Lower lobe of right lung (tissue), 2 donors: Measurements from ENCODE around the gene SLIT1. TPM values are rescaled to one million over a fixed set of nuclear protein-coding genes. Genes with fewer than 3 reads are reported as not detected.

Experiments used
- ATAC-seq, 2 donors: fragments of 200-7000 bp; cut with Tn5 transposase; one replicate each; pipeline ENCODE4 v1.9.1; 2020 to 2022; ENCODE audit warnings: mild to moderate bottlenecking in 2 of 2, moderate library complexity in 2 of 2
- DNase-seq: peaks from one replicate; pipeline ENCODE4 v3.0.0-alpha.2; 2020
- H3K27ac ChIP-seq: fragments of 200-600 bp; one replicate; pipeline ENCODE4 v1.8.0; 2022
- H3K27me3 ChIP-seq: fragments of 200-600 bp; one replicate; pipeline ENCODE4 v1.8.0; 2022; ENCODE audit warnings: low read depth
- H3K36me3 ChIP-seq: fragments of 200-600 bp; one replicate; pipeline ENCODE4 v1.8.0; 2022; ENCODE audit warnings: mild to moderate bottlenecking
- H3K4me1 ChIP-seq: fragments of 200-600 bp; one replicate; pipeline ENCODE4 v1.8.0; 2022
- H3K4me3 ChIP-seq: fragments of 200-600 bp; one replicate; pipeline ENCODE4 v1.8.0; 2022; ENCODE audit warnings: mild to moderate bottlenecking
- H3K9me3 ChIP-seq: fragments of 200-600 bp; one replicate; pipeline ENCODE4 v1.8.0; 2022
- intact Hi-C: fragments of 100-400 bp; cut with DNase I; formaldehyde crosslinking; loops from one replicate; pipeline ENCODE4 v1.11.0; 2022
- total RNA-seq: library from RNA; stranded (reverse); fragmentation: NEBNext Ultra II Directional; extraction: Animal tissue kit (Norgen Biotek cat#: 25700); gene quantifications from one replicate; pipeline ENCODE4 v1.2.1, GENCODE V29; 2021
- TF ChIP-seq, protein P1 (sequence below): fragments of 200-600 bp; IDR thresholded peaks from one replicate; pipeline ENCODE4 v1.8.0; 2022; ENCODE audit warnings: antibody characterized with exemption, mild to moderate bottlenecking
- donor health status: DM: no; HTN: yes; CAD: no; lungs with severe emphysema.

Gene SLIT1
- total RNA-seq, 1 donor from 2014 or later, result 0.41 TPM

DNA sequence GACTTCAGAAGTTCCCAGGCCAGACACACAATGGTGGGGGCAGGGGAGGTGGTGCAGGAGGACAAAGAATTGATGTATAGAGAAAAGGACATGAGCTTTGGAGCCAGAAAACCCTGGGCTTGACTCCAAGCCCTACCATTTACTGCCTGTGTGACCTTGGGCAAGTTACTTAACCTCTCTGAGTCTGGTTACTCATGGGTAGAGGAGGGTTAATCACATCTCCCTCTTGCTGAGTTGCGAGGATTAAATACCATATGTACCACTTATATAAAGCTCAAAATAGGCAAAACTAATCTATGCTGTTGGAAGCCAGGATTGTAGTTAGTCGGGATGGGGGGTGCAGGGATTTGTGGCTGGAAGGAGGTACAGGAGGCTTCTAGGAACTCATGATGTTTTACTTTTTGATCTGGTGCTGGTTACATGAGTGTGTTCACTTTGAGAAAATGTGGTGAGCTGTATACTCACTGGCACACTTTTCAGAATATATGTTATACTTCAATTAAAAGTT, 106.8 kb downstream of the SLIT1 start:
- intact Hi-C loops, result loop anchor here (10.0 kb wide), 1 partner anchor 116 kb away; no protein-coding TSS in a partner anchor
- H3K27me3 ChIP-seq, result peaks cover 21% of the 10 kb centered on the region
- TF ChIP-seq, protein P1, sequence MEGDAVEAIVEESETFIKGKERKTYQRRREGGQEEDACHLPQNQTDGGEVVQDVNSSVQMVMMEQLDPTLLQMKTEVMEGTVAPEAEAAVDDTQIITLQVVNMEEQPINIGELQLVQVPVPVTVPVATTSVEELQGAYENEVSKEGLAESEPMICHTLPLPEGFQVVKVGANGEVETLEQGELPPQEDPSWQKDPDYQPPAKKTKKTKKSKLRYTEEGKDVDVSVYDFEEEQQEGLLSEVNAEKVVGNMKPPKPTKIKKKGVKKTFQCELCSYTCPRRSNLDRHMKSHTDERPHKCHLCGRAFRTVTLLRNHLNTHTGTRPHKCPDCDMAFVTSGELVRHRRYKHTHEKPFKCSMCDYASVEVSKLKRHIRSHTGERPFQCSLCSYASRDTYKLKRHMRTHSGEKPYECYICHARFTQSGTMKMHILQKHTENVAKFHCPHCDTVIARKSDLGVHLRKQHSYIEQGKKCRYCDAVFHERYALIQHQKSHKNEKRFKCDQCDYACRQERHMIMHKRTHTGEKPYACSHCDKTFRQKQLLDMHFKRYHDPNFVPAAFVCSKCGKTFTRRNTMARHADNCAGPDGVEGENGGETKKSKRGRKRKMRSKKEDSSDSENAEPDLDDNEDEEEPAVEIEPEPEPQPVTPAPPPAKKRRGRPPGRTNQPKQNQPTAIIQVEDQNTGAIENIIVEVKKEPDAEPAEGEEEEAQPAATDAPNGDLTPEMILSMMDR, result no peak
- no peaks in the 10 kb centered on the region for H3K4me1 ChIP-seq
- DNase-seq (no peak), ATAC-seq (no peak)
- no peak overlapping the region for H3K4me3 ChIP-seq
- H3K36me3 ChIP-seq, result no peaks in the 10 kb centered on the region
- no peaks in the 10 kb centered on the region for H3K9me3 ChIP-seq
- H3K27ac ChIP-seq, result no peak overlapping the region

DNA sequence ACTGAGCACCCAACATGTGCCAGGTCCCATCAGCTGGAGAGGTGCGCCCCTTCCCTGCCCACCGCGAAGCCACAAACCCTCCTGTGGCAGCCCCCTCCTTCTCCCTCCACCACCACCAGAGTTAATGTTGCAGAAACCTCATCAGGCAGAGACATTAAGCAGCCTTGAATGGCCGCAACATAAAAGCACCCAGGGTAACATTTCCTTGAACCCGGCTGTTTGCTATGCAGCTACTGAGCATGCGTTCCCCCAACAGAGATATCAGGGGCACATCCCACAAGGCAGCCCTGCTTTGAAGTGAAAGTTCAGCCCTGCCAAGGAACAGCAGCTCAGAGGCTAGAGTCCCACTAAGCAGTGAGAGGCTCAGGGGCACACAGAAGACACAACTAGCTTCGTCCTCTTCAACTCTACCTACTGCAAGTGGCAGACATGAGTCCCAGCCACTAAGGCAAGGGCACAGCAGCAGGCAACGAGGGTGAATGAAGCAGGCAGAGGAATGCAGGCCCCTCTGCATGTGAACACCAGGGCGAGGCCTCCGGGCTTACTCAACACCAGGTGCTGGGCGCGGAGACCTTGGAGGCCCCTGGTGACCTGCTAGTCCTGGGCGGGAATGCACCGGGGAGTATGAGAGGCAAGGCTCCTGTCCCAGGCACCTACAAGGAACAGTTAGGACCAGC, 107.4 kb downstream of the SLIT1 start:
- Histone ChIP-seq H3K36me3 (no peaks in the 10 kb centered on the region), H3K27ac (no peak overlapping the region), H3K27me3 (peaks cover 24% of the 10 kb centered on the region), H3K9me3 (no peaks in the 10 kb centered on the region), H3K4me1 (no peaks in the 10 kb centered on the region), H3K4me3 (no peak overlapping the region)
- DNase-seq (no peak), ATAC-seq (no peak)
- intact Hi-C loops, result loop anchor here (10.0 kb wide), 1 partner anchor 116 kb away; no protein-coding TSS in a partner anchor
- TF ChIP-seq, protein P1, result no peak

DNA sequence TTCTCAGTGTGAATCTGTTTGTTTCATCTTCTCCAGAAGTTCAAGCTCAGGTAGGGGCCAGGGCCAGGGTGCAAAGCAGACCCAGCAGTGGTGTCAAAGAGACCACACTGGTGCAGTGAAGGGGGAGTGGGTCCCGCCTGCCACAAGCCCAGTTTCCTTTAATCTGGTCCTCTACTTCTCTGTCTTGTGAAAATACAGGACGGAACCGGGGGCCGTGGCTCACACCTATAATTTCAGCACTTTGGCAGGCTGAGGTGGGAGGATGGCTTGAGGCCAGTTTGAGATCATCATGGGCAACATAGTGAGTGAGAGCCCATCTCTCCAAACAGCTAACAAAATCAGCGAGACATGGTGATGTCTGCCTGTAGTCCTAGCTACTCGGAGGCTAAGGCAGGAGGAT, 109.0 kb downstream of the SLIT1 start:
- Histone ChIP-seq H3K4me1 (no peaks in the 10 kb centered on the region), H3K27ac (no peak overlapping the region), H3K36me3 (no peaks in the 10 kb centered on the region), H3K9me3 (no peaks in the 10 kb centered on the region), H3K27me3 (peaks cover 34% of the 10 kb centered on the region), H3K4me3 (no peak overlapping the region)
- DNase-seq (no peak), ATAC-seq (no peak)
- intact Hi-C loops, result loop anchor here (10.0 kb wide), 1 partner anchor 118 kb away; no protein-coding TSS in a partner anchor
- TF ChIP-seq, protein P1, result no peak

DNA sequence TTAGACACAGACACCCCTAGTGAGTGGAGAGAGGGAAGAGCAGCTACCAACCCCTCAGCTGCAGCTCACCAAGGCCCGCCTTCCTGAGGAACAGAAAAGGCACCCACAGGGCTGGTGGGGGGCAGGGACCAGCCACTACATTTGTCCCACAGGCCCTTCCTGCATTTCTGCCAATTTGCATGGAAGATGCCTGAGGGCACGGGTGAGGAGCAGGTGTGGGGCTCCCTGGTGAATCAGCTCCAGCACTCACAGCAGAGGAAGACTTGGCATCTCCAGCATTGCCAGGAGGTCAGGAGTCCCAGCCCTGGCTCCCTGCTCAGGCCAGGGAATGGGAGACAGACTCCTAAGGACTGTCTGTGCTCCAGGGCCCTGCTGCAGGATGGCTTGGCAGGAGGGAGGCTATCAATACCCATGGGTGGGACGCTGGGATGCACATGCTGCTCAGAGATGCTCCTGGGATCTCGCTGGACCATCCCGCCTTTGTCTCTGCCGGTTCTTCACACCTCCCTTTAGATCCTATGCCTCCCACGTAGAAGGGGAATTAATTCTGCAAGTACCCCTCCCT, 109.7 kb downstream of the SLIT1 start:
- TF ChIP-seq, protein P1, result no peak
- peaks cover 32% of the 10 kb centered on the region for H3K27me3 ChIP-seq
- DNase-seq (no peak), ATAC-seq (no peak)
- H3K36me3 ChIP-seq, result no peaks in the 10 kb centered on the region
- intact Hi-C loops, result loop anchor here (10.0 kb wide), 1 partner anchor 119 kb away; no protein-coding TSS in a partner anchor
- H3K9me3 ChIP-seq, result no peaks in the 10 kb centered on the region
- H3K4me3 ChIP-seq, result no peak overlapping the region
- no peaks in the 10 kb centered on the region for H3K4me1 ChIP-seq
- H3K27ac ChIP-seq, result no peak overlapping the region

DNA sequence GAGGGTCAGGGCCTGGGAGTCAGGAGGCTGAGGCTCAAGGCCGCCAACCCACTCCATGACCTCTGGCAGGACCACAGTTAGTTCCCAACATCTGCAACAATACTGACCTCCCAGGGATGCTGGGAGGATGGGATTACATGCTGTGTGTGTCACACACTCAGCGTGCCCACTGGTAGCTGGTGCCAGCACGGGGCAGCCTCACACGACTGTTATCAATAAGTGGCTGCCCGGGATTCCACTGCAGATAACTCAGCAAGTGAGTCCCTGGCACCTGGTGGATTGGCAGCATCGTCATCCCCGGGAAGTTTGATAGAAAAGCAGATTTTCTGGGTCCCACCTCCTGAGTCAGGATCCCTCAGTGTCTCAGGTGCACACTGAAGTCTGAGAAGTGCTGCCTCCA, 110.3 kb downstream of the SLIT1 start:
- intact Hi-C loops, result loop anchor here (10.0 kb wide), 1 partner anchor 119 kb away; no protein-coding TSS in a partner anchor
- Histone ChIP-seq H3K27me3 (peaks cover 26% of the 10 kb centered on the region), H3K36me3 (no peaks in the 10 kb centered on the region)

More for the DNA sequence above, 110.3 kb downstream of the SLIT1 start:
- Histone ChIP-seq H3K27ac (no peak overlapping the region), H3K9me3 (no peaks in the 10 kb centered on the region), H3K4me3 (no peak overlapping the region), H3K4me1 (no peaks in the 10 kb centered on the region)
- DNase-seq, result no peak
- ATAC-seq, result no peak
- TF ChIP-seq, protein P1, result no peak
